GM19023 (cell line): ENCODE measurements around the gene MRPS27.

Experiments
- ATAC-seq: cut with Tn5 transposase; IDR thresholded peaks from one replicate; pipeline ENCODE4 v1.9.1; 2021; ENCODE audit warnings: mild to moderate bottlenecking, moderate library complexity; ENCODE audit not compliant: unreplicated experiment

The MRPS27 gene

DNA sequence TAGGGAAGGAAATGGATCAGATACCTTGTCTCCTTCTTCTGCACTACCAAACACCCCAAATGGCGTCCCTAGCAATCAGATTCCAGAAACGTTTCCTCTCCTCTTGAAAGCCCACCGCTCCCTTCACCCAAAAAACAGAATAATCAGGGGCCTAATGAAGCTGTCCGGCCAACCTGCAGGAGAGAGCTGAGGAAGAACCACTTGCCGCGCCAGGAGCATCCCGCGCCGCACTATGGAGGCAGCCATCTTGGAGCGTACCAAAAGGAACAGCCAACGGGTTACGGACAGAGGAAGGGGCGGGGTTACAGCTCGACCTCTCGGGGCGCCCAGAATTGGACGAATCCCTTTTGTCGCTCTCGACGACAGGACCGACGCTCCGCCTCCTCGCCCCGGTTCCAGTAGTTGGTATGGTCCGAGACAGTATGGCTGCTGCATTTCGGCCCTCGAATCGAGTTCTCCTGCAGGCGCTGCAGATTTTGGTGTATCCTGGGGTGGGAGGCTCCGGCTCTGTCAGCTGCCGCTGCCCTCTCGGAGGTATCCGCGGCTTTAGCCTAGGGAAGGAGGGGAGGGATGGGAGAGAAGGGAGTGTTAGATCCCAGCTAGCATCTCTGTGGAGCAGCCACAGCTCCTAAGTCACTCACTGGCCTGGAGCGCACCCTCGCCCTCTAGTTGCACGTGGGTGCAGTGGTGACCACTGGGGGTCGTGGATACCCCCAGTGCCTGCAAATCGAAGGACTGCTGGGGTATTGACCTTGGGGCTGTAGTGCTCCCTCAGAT, at the start of gene MRPS27, which contains the start of gene PTCD2:
TSS of gene MRPS27 (minus strand) at position 265 of the 777 bp plus-strand sequence. CDS start at position 246, 19 bp downstream.
TSS of gene PTCD2 (plus strand) at position 398 of the 777 bp plus-strand sequence. CDS start at position 408, 10 bp downstream.
- ATAC-seq = peak; percentile 99

DNA sequence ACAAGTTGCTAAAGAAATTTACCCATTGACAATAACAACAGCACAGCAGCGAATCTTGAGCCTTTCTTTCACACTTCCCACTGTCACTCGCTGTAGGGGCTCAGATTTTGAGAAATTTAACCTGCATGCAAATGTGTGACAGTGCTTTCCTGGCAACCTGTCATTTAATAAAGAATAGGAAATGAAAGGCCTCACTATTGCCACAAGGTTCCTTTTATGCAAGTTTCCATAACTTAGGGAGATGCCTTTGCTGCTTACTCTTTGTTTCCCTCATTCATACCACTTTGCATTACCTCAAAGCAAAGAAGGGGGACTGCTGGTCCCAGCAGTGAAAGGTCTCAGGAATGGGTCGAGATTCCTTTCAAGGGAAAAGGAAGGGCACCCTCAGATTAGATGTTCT, 49.7 kb upstream of the MRPS27 start:
- no peak for ATAC-seq

DNA sequence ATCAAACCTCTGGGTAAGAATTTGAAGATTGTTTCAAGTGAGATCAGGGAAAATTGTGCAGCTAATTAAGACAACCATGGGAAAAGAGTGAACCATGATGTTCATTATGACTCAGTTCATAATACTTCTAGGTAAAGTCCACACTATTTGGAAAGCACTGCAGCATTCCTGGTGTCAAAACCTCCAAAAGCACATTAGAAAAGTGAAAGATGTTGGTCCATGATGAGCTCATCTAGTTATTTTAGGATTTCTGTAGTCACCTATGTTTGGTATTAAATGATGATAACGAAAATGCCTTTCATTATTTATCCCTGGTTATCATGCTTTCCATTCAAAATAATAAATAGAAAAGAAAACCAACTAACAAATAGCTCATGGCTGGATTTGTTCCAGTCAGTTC, 49.3 kb upstream of the MRPS27 start:
- no peak for ATAC-seq

DNA sequence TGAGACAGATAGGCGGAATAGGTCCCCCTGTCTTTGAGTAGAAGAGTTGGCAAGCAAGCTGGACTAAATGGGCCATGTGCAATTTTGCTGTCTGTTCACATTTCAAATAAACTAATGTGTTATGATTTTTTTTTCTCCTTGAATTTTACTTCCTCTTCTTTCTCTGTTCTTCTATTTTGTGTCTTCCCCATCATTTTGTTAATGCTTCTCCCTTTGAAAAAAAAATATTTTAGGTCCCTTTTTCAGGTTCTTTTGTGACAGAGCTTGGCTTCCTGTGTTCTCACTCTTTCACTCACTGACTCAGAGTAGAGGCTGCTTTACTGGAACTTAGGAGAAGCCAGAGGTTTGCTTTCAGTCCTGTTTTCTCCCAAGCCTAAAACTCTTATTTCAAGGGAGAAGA, 48.2 kb upstream of the MRPS27 start:
- ATAC-seq = no peak

DNA sequence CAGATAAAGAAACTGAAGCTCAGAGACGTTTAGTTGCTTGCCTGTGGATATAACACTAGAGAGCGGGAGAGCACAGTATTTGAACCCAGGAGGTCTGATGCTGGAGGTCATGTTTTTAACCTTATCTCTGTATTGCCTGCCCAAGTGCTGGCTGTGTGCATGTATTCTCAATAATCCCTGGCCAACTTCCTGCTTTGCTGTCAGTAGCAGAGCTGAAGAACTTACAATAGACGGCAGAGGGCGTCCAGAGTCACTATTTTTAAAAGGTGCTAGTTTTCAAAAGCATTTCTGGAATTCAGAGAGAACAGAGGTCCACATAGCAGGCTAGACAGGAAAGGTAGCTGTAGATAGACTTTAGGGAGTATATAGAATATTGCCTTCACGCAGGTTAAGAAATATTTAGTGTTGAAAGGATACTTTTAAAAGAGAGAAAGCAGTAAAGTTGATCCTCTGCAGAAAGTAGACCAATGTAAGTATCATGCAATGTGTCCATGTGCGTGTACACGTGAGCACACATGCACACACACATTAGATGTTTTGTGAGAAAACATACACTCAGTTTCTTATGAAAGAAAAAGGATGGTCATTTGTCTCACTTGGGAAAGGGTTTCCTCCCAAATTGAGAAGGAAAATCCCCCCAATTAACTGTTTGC, 46.4 kb upstream of the MRPS27 start:
- ATAC-seq = no peak

DNA sequence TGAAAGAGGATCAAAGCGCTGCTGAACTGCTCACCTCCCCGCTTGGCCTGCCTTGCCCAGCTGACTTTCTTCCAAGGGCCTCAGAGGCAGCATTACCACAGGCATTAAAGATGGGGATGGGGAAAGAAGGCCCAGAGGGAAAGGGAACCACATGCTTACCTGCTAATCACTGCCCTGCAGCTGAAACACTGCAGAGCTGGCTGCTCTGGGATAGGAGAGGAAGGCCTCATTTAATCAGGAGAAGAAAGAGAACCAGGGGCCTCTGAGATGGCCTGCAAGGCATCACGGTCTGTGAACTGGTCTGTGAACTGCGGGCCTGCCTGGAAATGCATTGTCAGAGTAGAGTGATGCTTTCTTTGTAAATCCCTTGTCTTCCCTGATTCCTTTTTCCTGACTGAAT, 44.9 kb upstream of the MRPS27 start:
- no peak for ATAC-seq

DNA sequence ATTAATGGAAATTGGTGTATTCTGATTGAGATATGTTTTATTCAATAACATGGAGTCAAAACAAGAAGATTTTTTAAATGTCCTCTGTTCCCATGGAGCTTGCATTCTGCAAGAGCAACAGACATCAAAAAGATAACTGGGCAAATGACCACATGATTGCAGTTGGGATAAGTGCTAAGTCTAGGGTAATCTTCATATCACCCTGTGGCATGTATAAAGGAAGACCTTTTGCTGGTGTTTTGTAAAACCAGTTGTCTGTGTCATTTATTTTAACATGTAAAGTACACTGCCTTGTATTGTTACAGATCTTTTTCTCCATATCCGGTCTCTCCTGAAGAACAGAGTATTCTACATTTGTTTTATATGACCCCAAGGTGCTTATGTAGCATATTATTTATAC, 44.1 kb upstream of the MRPS27 start:
- ATAC-seq = no peak

DNA sequence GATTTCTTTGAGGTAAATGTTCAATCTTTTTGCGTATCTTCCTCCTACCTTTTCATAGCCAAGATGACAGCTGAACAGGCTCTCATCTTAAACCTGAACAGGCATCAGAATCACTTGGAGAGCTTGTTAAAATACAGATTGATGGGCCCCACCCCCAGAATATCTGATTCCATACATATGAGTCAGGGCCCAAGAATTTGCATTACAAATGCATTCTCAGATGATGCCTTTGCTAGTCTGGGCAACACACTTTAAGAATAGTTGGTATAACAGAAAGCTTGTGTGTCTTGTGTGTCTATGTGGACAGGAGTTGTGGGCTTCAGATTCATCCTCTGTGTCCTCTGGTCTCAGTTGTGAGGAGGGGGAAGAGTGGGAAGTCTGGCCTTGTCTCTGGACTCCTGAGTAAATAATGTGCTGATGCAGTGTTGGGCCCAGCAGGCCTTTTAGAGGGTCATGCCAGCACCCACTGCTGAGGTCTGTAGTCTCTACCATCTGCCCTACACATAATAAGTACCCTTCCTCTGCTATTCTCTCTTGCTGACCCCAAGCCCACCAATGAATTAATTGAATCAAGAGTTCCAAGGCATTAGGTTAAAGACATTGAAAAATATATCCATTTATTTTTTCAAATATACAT, 43.2 kb upstream of the MRPS27 start:
- no peak for ATAC-seq

DNA sequence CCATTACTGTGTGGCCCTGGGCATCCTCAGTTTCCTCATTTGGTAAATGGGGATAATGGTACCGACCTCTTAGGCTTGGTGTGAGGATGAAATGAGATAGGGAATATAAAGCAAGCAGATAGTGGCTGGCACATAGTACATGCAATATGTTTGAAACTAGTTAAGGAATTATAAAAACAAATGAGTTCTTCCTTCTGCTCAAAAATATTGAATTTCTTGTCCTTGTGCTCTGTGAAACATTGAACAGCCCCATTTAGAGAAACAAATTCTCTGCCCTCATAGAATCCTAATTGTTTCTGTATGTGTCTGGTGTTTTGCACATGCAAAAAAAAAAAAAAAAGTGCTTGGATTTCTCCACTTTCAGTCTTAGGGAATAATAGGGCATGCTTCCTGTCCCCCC, 39.8 kb upstream of the MRPS27 start:
- ATAC-seq = no peak

DNA sequence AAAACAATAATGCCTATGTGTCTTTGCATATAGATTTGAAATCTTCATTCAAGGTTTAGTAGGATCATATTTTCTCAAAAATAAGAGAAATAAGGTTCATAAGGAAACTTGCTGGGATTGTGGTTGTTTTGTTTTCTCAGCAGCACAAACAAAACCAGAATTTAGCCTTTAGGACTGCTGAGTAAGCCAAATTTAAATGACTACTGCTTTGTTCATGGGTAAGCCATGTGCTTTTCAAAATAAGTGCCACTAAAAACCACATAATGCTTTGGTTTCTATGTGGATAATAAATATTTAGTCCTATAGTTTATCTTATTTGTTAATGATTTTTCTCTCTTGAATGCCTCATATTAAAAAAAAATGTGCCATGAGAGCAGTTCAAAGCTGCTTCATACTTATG, 38.9 kb upstream of the MRPS27 start:
- no peak for ATAC-seq

DNA sequence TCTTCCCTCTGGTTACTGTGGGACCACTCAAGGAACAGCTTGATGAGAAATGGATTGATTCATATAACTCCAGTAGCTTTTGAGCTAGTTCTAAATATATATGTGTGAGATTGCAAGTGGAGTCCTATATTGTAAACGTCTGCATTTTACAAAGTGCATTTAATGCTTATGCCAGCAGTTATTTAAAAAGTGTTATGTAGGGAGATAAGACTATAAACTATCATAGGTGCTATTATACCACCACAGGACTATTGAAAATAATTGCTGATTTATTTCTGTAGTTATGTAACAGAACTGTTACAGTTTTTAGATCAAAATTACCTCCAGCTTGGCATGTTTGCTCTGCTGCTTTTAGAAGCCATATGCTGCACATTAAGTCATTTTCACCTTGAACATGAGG, 36.3 kb upstream of the MRPS27 start:
- no peak for ATAC-seq

DNA sequence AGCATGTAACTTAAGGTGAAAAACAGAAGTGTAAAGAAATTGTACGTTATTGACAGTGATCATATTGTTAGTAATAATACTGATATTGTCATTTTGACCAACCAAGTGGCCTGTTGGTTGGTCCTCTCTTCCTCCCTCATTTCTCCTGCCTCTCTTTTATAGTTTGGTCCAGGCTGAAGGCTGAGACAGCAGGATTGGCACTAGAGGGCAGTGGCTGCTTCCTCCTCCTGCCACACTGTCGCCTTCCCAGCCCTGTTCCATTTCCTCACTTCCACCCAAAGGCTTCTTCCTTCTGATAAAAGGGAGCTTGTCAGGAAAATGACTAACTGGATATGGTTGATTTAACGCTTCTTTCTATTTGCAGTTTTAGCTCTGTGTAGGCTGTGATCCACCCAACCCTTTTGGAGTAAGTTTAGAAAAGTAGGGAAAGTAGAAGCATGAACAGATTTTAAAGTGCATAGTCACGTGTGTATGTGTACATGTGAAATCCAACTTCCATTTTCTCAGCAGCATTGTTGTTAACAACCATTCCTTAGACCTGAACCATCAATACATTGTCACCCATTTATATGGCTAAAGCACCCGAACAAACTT, 35.8 kb upstream of the MRPS27 start:
- ATAC-seq = no peak

DNA sequence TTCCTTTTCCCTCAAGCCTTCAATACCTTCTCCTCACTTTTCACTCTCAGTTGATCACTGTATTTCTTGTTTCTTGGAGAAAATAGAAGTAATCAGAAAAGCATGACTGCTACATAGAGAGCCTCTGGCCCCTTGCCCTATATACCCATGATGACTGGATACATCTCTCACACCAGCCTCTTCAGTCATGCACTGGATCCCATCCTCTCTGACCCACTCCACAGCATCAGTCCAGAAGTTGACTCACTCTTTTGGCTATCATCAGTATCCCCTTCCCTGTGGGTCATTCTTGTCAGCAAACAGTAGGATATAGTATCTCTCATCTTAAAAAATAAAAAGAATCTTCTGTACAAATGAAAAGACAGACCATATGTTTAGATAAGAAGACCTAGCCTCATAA, 33.0 kb upstream of the MRPS27 start:
- no peak for ATAC-seq

DNA sequence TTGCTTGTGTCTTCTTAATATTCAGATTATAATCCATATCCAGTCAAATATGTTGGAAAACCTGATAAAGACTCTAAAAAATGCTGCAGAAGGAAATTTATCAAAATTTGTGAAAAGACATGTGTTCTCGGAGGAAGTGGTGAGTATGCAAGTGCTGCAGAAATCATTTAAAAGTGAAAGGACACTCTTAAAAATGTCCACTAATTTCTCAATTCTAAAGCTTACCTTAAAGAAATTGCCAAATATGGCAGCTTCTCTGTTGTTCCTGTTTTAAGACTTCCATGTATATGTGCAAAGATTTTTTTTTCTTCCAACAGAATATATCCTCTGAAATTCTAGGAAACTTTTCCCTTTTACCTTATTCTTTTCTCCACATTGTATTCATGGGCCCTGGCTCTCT, 32.6 kb upstream of the MRPS27 start:
- no peak for ATAC-seq

DNA sequence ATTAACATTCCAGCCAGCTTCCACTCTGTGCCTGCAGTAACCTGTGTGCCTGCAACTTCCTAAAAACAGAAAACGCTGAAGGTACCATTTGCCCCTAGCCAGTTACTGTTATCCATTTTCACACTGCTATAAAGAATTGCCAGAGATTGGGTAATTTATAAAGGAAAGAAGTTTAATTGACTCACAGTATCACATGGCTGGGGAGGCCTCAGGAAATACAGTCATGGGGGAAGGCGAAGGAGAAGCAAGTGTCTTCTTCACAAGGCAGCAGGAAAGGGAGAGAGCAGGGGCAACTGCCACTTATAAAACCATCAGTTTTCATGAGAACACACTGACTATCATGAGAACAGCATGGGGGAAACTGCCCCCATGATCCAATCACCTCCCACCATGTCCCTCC, 31.3 kb upstream of the MRPS27 start:
- ATAC-seq = no peak

DNA sequence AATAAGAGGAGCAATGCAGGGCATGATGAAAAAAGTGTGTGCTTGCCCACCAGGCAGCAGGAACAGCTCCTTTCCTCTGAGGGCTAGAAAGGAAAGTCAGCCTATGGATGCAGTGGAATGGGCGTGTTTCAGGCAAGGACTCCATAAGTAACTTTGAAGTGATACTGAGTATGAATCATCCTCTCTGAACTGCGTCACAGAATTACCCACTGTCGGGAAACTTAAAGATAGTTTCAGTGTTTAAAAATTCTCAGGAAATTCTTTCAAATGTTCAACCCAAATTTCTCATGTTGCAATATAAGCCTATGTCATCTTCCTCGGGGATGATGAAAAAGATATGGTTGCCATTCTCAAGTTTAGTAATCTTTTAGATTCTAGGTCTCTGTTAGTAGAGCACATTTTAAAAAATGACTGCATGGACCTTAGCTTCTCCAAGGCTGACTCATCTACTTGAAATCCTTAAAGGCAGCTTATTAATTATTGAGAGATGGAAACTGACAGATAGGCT, 27.8 kb upstream of the MRPS27 start:
- no peak for ATAC-seq

DNA sequence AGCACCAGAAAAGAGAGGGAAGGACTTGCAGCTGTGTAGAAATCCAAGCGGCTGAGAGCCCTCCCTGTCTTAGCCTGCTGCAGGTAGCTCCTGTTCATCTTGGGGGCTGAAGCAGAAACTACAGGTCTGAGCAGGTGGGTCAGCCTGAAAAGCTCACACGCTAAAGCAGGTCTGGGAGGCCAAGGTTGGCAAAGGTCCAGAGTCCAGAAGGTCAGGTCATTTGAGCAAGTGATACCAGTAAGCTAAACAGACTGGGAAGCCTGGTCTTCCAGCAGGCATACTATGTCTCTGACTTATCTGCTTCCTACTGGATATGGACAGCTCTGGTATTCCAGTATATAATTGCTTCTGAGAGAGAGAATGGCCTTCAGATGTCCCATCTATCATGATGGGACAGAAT, 26.4 kb upstream of the MRPS27 start:
- no peak for ATAC-seq

DNA sequence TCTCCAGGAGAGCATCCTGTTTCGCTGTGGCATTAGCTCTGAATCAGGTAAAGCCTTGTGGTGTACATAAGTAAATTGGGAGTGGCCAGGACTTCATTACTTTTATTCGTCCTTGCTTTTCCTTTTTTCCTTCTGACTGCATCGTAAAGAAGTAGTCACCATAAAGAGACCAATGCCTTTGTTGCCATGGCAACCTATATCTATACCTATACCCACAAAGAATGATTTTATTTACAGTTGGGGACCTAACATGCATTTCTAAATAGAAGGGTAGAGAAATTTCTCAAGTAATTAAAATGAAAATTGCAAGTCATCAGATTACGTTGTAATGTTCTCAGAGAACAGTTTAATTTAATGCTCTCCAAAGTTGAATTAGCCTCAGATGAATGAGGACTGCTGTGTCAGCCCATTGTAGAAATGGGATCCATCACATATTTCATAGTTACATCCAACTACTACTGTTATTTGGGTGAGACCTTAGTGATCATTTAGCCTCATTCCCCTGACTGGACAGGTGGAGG, 18.7 kb upstream of the MRPS27 start:
- ATAC-seq = no peak

DNA sequence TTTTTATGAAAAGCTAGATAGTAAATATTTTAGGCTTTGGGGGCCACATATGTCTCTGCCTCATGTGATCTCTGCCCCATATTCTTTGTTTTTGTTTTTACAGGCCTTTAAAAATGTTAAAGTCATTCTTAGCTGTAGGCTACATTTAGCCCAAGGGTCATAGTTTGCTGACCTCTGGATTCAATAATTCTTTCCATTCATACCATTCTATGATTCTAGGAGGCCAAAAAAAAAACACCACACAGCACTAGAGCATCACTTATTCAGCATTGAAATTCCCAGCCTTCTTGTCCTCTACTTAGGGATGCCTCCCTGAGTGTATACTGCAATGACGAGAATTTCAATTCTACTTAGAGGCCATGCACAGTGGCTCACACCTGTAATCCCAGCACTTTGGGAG, 17.1 kb upstream of the MRPS27 start:
- ATAC-seq = no peak

DNA sequence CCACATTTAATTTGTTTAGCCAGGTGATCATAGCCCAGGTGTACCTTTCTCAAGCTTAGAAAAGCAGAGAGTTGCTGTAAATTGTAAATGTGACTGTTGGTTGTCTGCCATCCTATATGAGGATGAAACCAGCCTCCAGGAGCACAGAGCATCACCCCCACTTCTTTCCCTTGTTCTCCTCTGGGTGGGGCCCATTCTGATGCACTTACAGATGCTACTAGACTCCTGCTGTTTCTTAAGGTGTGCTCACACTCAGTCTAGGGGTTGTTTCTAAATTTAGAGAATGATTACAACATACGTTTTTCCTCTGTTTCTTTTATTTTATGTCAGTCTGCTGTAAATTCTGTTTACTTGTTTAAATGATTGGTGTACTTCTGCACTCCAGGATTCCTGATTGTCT, 10.7 kb upstream of the MRPS27 start:
- no peak for ATAC-seq

DNA sequence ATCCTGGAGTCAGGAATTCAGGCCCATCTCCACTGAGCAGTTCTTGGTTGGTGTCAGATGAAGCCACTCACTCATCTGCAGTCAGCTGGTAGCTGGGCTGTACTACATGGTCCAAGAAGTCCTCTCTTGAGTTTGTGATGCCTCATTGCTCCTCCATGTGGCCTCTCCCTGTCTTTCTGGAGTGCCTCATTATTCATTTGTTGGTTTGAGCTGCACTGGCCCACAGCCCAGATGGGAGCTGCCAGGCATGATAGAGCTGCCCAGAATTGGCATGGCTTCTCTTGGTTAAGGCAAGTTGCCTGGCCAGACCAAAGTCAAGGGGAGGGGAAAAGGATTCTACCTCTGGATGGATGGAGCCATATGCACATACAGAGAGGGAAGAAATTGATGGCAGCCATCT, 8.1 kb upstream of the MRPS27 start:
- no peak for ATAC-seq
